ENCODE data around the gene LGR4.

The LGR4 gene

GRCh38 chr11:27482793-27483192, 10.2 kb upstream of the LGR4 start:
- no peak for DNase-seq (ENCODE audit: low read depth)

- no peak for DNase-seq (ENCODE audit: low read depth)
These were observed 9.4 kb upstream of the LGR4 start for GRCh38 chr11:27481992-27482391.

- DNase-seq (ENCODE audit: low read depth), result no peak
These were observed 5.2 kb upstream of the LGR4 start for GRCh38 chr11:27477831-27478230.

- DNase-seq (ENCODE audit: low read depth), result no peak
These were observed 4.7 kb upstream of the LGR4 start for GRCh38 chr11:27477243-27477642.

GRCh38 chr11:27475622-27476021, 3.0 kb upstream of the LGR4 start:
- no peak for DNase-seq (ENCODE audit: low read depth)

GRCh38 chr11:27473017-27473406, 422 bp upstream of the LGR4 start:
- DNase-seq (ENCODE audit: low read depth), result no peak

GRCh38 chr11:27471589-27472397, 797 bp downstream of the LGR4 start:
- DNase-seq (ENCODE audit: low read depth), result no peak

- DNase-seq (ENCODE audit: low read depth), result no peak
These were observed 1.6 kb downstream of the LGR4 start for GRCh38 chr11:27470826-27471588.

- DNase-seq (ENCODE audit: low read depth), result no peak
These were observed 2.4 kb downstream of the LGR4 start for GRCh38 chr11:27470166-27470565.

- no peak for DNase-seq (ENCODE audit: low read depth)
These were observed 3.4 kb downstream of the LGR4 start for GRCh38 chr11:27468995-27469695.

GRCh38 chr11:27468209-27468994, 4.2 kb downstream of the LGR4 start:
- DNase-seq (ENCODE audit: low read depth), result peak; percentile 85

GRCh38 chr11:27467181-27467913, 5.2 kb downstream of the LGR4 start:
- no peak for DNase-seq (ENCODE audit: low read depth)

- no peak for DNase-seq (ENCODE audit: low read depth)
These were observed 6.2 kb downstream of the LGR4 start for GRCh38 chr11:27466363-27466762.

GRCh38 chr11:27465629-27466028, 7.0 kb downstream of the LGR4 start:
- DNase-seq (ENCODE audit: low read depth), result no peak

GRCh38 chr11:27464909-27465308, 7.7 kb downstream of the LGR4 start:
- no peak for DNase-seq (ENCODE audit: low read depth)

GRCh38 chr11:27464289-27464696, 8.3 kb downstream of the LGR4 start:
- DNase-seq (ENCODE audit: low read depth), result no peak

GRCh38 chr11:27462543-27462942, 10.0 kb downstream of the LGR4 start:
- DNase-seq (ENCODE audit: low read depth), result no peak

GRCh38 chr11:27460158-27460978, 12.2 kb downstream of the LGR4 start:
- DNase-seq (ENCODE audit: low read depth), result no peak

GRCh38 chr11:27459191-27459590, 13.4 kb downstream of the LGR4 start:
- DNase-seq (ENCODE audit: low read depth), result no peak

GRCh38 chr11:27458182-27458581, 14.4 kb downstream of the LGR4 start:
- no peak for DNase-seq (ENCODE audit: low read depth)
